GM23338 (cell line): ENCODE measurements around the gene NT5C3B.
"Not testable (repeated sequence)": the region's sequence is repeated elsewhere in the genome, so short reads cannot be mapped to it uniquely, and the experiment has no call there.

Experiments used
- CREB1 ChIP-seq: fragments of 250-450 bp; sonication (Bioruptor Pico); IDR thresholded peaks from 2 replicates; pipeline ENCODE4 v1.5.0; 2020; ENCODE audit warnings: low read depth, mild to moderate bottlenecking, moderate library complexity
- EZH2 ChIP-seq: fragments of 200-600 bp; sonication (generic); IDR thresholded peaks from one replicate; pipeline ENCODE4 v1.8.0; 2017; ENCODE audit warnings: antibody characterized with exemption, mild to moderate bottlenecking, low read depth; ENCODE audit not compliant: unreplicated experiment
- EZH2phosphoT487 ChIP-seq: fragments of 200-600 bp; sonication (generic); IDR thresholded peaks from one replicate; pipeline ENCODE4 v1.8.1; 2018; ENCODE audit warnings: antibody characterized with exemption; ENCODE audit not compliant: unreplicated experiment
- JUNB ChIP-seq: IDR thresholded peaks from one replicate; pipeline ENCODE4 v1.6.1; 2016; ENCODE audit warnings: antibody characterized with exemption; ENCODE audit not compliant: unreplicated experiment
- NANOG ChIP-seq: IDR thresholded peaks from 2 replicates; pipeline ENCODE4 v1.6.1; 2016; ENCODE audit warnings: antibody characterized with exemption, borderline replicate concordance
- POLR2AphosphoS5 ChIP-seq: IDR thresholded peaks from 2 replicates; pipeline ENCODE4 v1.6.1; 2016; ENCODE audit warnings: antibody characterized with exemption, low read depth
- REST ChIP-seq: IDR thresholded peaks from one replicate; pipeline ENCODE4 v1.6.1; 2018; ENCODE audit warnings: antibody characterized with exemption; ENCODE audit not compliant: unreplicated experiment
- ZNF114 ChIP-seq: fragments of 250-450 bp; sonication (Bioruptor Pico); IDR thresholded peaks from 2 replicates; pipeline ENCODE4 v1.5.0; 2020; ENCODE audit warnings: mild to moderate bottlenecking, moderate library complexity
- TF ChIP-seq, protein P1 (sequence below), 2 experiments: fragments of 200-600 bp in 1 of 2; sonication (generic) in 1 of 2; conservative IDR thresholded peaks; 2 replicates each; pipeline versions ENCODE4 v1.5.1 to v1.6.1; 2016 to 2017; ENCODE audit warnings: antibody characterized with exemption in 2 of 2, low read depth in 2 of 2, mild to moderate bottlenecking in 2 of 2, moderate library complexity in 1 of 2

DNA sequence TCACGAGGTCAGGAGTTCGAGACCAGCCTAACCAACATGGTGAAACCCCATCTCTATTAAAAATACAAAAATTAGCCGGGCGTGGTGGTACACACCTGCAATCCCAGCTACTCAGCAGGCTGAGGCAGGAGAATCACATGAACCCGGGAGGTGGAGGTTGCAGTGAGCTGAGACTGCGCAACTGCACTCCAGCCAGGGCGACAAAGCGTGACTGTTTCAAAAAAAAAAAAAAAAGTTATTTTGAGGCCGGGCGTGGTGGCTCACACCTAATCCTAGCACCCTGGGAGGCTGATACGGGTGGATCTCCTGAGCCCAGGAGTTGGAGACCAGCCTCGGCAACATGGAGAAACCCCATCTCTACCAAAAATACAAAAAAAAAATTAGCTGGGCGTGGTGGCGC lies 15.3 kb upstream of the NT5C3B start:
- TF ChIP-seq POLR2AphosphoS5; EZH2; NANOG; CREB1 (CRISPR knock-in tag); JUNB; EZH2phosphoT487; REST; ZNF114: not testable (repeated sequence)
- TF ChIP-seq, protein P1, sequence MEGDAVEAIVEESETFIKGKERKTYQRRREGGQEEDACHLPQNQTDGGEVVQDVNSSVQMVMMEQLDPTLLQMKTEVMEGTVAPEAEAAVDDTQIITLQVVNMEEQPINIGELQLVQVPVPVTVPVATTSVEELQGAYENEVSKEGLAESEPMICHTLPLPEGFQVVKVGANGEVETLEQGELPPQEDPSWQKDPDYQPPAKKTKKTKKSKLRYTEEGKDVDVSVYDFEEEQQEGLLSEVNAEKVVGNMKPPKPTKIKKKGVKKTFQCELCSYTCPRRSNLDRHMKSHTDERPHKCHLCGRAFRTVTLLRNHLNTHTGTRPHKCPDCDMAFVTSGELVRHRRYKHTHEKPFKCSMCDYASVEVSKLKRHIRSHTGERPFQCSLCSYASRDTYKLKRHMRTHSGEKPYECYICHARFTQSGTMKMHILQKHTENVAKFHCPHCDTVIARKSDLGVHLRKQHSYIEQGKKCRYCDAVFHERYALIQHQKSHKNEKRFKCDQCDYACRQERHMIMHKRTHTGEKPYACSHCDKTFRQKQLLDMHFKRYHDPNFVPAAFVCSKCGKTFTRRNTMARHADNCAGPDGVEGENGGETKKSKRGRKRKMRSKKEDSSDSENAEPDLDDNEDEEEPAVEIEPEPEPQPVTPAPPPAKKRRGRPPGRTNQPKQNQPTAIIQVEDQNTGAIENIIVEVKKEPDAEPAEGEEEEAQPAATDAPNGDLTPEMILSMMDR (conservative IDR thresholded peaks at IDR 0.05; ENCODE audit: low read depth in 2 of 2), result not testable (repeated sequence)
